NCI-H748 treated with DMSO at 0.1 percent for 48 hours (cell line): ENCODE data around the gene FAR1.
A peak's percentile ranks its signal among the peaks of the same experiment; 100 is the strongest.

Experiments used
- DNase-seq: peaks from one replicate; lab custom pipeline; 2025; lab: John Stamatoyannopoulos, UW

Gene FAR1

GRCh38 chr11:13777341-13777985 lies 109.0 kb downstream of the FAR1 start:
- DNase-seq: no peak

- DNase-seq: no peak
Measured at GRCh38 chr11:13778345-13778744, 109.9 kb downstream of the FAR1 start.

GRCh38 chr11:13781153-13781552 lies 112.7 kb downstream of the FAR1 start:
- peak; percentile 77 for DNase-seq
